Muscle of leg (tissue), 11 donors: ENCODE results near the gene GRAP. TPM values are rescaled to one million over a fixed set of nuclear protein-coding genes. Genes with fewer than 3 reads are reported as not detected.

Experiments used
- DNase-seq: peaks from one replicate; pipeline ENCODE4 v3.0.0; 2013
- H3K27ac ChIP-seq: one replicate; pipeline ENCODE4 v1.5.1; 2013; ENCODE audit warnings: mild to moderate bottlenecking, low read length, control low read depth
- H3K27me3 ChIP-seq: one replicate; pipeline ENCODE4 v1.6.1; 2013; ENCODE audit warnings: low read length; ENCODE audit not compliant: control insufficient read depth, insufficient read depth
- H3K36me3 ChIP-seq: one replicate; pipeline ENCODE4 v1.6.1; 2013; ENCODE audit warnings: low read length; ENCODE audit not compliant: control insufficient read depth, insufficient read depth
- H3K4me1 ChIP-seq: one replicate; pipeline ENCODE4 v1.6.1; 2013; ENCODE audit warnings: low read length; ENCODE audit not compliant: control insufficient read depth, insufficient read depth
- H3K4me3 ChIP-seq: one replicate; pipeline ENCODE4 v1.5.1; 2013; ENCODE audit warnings: low read length, control low read depth
- H3K9me3 ChIP-seq: replicated peaks from 2 replicates; pipeline ENCODE4 v1.6.1; 2013; ENCODE audit warnings: low read depth, low read length; ENCODE audit not compliant: control insufficient read depth
- WGBS: methylation state at CpG from one replicate; pipeline ENCODE4 v1.1.5; 2013; ENCODE audit warnings: missing lambda C conversion rate; ENCODE audit not compliant: insufficient coverage; 5-methylcytosine and 5-hydroxymethylcytosine counted together
- polyA plus RNA-seq, 8 donors: library from polyadenylated mRNA; unstranded; fragments of 120-200 nt; gene quantifications; one replicate each; pipeline versions ENCODE4 v1.2.1 to v1.2.3, GENCODE V29; 2013; ENCODE audit warnings: inconsistent platforms in 1 of 8, low replicate concordance in 1 of 8; ENCODE audit not compliant: insufficient read length in 8 of 8, insufficient read depth in 1 of 8
- total RNA-seq: library from RNA; stranded (reverse); fragments of 120-200 nt; gene quantifications from one replicate; pipeline ENCODE4 v1.2.4, GENCODE V29; 2013

GRAP gene
- total and polyA plus RNA-seq, 9 donors, result 2.4 to 4.0 (median 3.2) TPM

DNA sequence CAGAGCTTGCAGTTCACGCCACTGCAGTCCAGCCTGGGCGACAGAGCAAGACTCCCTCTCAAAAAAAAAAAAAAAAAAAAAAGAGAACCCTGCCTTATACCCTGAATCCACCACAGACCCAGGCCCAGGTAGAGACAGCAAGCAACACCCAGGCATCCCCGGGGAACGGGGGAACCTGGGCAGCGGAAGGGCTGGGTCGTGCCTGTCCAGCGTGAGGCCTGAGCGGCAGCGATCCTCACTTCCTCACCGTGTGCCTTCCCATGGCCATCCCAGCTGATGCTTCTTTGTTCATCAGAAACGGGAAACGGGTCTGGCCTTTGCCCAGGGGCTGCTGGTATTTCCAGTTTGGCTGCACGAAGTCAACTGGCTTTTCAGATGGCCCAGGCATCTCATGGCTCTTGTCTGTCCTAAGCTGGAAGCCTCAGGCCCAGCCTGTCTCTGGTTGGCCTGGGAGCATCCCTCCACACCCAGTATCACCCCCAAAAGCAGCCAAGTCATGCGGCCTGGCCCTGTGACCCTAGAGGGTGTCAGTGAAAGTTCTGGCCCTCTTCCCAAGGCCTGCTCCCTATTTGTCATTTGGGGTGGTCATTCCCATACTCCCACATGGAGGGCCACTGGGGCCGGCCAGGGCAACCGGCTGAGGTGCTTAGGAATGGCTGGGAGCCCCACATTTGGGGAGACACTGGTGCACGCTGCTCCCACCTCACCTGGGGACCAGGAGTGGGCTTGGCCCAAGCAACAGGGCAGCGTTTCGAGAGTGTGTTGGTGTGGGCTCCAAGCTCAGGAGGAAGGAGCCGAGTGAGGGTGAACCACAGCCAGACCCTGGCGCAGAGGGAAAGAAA is 62.3 kb downstream of the GRAP start:
- 90% methylated on average over 19 of the region's 21 CpGs for WGBS
- no peak overlapping the region for H3K27ac ChIP-seq
- peaks cover 6% of the 10 kb centered on the region for H3K4me1 ChIP-seq
- no peaks in the 10 kb centered on the region for H3K36me3 ChIP-seq
- DNase-seq, result no peak
- no peak overlapping the region for H3K4me3 ChIP-seq
- H3K27me3 ChIP-seq, result no peaks in the 10 kb centered on the region
- no peaks in the 10 kb centered on the region for H3K9me3 ChIP-seq

DNA sequence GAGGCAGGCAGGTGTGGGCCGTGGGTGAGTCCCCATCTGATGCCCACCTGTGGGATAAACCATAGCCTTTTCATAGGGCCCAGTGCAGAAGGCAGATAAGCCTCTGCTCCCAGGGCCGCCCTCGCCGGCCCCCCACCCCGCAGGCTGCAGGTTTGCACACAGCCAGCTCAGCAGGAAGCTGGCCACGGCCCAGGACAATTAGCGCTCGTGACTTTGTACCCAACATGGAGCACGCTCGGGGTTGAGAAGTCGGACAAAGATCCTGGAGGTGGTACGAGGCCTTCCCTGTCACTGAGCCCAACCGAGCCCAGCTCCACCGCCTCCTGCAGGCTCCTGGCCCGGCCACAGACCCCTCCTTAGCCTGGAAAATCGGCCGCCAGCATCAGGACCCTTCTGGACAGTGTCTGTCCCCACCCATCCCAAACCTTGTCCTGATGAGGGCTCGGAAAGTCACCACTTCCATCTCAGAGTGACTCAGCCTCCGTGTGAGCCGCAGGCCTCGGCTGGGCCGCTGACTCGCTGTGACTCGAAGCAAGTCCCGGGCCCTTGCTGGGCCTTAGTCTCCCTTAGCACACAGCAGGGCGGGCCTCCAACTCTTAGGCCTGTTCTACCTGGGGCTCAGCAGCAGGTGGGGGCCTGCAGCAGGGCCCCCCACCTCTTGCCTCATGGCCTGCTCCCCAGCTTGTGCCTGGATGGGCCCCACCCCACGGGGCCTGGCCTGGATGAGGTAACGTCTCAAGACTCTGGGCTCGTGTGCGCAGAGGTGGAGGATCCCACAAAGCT is 64.9 kb downstream of the GRAP start:
- H3K4me3 ChIP-seq, result no peak overlapping the region
- H3K9me3 ChIP-seq, result no peaks in the 10 kb centered on the region

DNA sequence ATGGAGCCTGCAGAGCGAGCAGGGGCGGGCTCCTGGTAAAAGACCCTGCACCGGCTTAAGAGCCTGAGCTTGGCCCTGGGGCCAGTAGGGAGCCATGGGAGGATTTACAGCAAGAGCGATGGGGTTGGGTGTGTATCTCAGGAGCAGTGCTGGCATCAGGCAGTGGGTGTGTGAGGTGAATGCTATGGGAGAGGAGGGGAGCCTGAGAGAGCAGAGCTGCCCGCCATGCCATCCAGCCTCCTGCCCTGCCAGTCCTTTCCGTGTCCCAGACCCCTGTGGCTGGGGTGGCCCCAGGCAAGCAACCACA is 65.5 kb downstream of the GRAP start:
- no peak for DNase-seq

More for the DNA sequence above, 64.9 kb downstream of the GRAP start:
- Histone ChIP-seq H3K27ac (no peak overlapping the region), H3K36me3 (no peaks in the 10 kb centered on the region), H3K27me3 (no peaks in the 10 kb centered on the region), H3K4me1 (peaks cover 6% of the 10 kb centered on the region)
- WGBS, result 63% methylated on average over 28 of the region's 30 CpGs
- peak; percentile 18 for DNase-seq

DNA sequence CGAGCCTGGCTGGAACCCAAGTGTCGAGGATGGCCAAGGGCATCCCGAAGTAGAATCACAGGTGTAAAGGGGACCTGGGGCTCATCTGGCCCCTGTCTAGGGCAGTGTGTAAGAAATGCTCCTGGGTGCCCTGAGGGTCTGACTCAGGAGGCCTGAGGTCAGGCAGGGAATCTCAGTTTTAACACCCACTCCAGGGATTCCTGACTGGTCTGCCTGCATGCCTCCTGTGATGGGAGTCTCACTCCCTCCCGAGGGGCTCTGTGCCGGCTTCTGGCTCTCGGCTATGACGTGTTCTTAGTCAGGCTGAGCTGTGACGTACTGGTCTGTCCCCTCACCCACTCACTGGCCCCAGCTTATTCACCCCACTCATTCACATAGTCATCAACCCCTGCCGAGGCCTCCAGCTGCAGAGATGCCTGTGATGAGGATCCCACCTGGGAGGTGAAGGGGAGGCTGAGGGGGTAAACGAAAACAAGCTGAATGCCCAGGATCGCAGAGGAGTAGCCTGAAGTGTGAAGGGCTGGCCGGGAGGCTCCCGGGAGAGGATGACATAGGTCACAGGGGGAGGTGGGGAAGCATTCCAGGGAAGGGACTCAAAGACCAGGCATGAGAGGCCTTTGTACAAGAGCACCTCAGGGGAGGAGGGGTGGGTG is 65.9 kb downstream of the GRAP start:
- 50% methylated on average over 9 of the region's 13 CpGs for WGBS
- Histone ChIP-seq H3K9me3 (no peaks in the 10 kb centered on the region), H3K4me3 (no peak overlapping the region), H3K4me1 (peaks cover 6% of the 10 kb centered on the region), H3K36me3 (no peaks in the 10 kb centered on the region), H3K27ac (no peak overlapping the region), H3K27me3 (no peaks in the 10 kb centered on the region)
- DNase-seq, result no peak

More for the DNA sequence above, 65.5 kb downstream of the GRAP start:
- H3K4me3 ChIP-seq, result no peak overlapping the region
- H3K27ac ChIP-seq, result no peak overlapping the region
- H3K27me3 ChIP-seq, result no peaks in the 10 kb centered on the region
- no peaks in the 10 kb centered on the region for H3K9me3 ChIP-seq
- WGBS, result 65% methylated on average over 6 of the region's 6 CpGs
- no peaks in the 10 kb centered on the region for H3K36me3 ChIP-seq
- peaks cover 6% of the 10 kb centered on the region for H3K4me1 ChIP-seq

DNA sequence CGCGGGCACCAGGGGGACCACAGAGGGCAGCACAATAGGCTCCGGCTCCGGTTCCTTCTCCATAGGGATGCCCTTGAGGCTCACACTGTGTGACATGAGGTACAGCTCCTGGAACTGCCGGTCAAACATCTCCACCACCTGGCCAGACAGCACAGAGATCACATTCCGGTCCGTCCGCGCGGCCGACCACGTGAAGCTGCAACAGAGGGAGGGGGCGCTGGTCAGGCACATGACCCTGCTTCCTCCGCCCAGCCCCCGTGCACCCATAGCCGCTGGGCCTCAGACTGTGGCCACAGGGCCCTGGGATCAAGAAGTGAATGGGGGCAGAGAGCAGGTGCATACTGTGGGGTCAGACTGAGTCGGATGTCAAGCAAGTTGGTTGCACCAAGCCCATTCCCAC is 68.1 kb downstream of the GRAP start:
- no peak overlapping the region for H3K27ac ChIP-seq
- no peak for DNase-seq
- H3K4me3 ChIP-seq, result no peak overlapping the region
- no peaks in the 10 kb centered on the region for H3K9me3 ChIP-seq
- no peaks in the 10 kb centered on the region for H3K36me3 ChIP-seq
- no peaks in the 10 kb centered on the region for H3K27me3 ChIP-seq
- H3K4me1 ChIP-seq, result peaks cover 6% of the 10 kb centered on the region
- 77% methylated on average over 10 of the region's 17 CpGs for WGBS

DNA sequence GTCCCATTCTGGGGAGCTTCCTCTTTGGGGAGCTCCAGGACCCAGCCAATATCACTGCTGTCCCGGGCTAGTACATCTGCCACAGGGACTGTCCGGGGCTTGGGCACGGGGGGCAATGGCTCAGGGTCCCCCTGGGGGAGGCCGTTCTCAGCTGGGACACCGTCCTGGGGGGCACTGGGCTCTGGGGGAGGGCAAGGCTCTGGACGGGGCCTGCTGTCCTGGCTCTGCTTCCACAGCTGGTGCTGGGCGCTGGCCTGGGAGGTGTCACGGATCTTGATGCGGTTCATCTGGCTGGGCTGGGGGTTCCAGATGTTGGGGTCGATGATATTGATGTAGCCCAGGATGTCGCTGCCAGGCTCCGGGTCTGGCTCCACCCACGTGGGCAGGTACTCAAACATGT is 68.7 kb downstream of the GRAP start:
- DNase-seq, result no peak
- no peaks in the 10 kb centered on the region for H3K27me3 ChIP-seq
- peaks cover 6% of the 10 kb centered on the region for H3K4me1 ChIP-seq
- no peaks in the 10 kb centered on the region for H3K9me3 ChIP-seq
- H3K4me3 ChIP-seq, result no peak overlapping the region
- 82% methylated on average over 13 of the region's 13 CpGs for WGBS
- H3K27ac ChIP-seq, result no peak overlapping the region
- no peaks in the 10 kb centered on the region for H3K36me3 ChIP-seq

DNA sequence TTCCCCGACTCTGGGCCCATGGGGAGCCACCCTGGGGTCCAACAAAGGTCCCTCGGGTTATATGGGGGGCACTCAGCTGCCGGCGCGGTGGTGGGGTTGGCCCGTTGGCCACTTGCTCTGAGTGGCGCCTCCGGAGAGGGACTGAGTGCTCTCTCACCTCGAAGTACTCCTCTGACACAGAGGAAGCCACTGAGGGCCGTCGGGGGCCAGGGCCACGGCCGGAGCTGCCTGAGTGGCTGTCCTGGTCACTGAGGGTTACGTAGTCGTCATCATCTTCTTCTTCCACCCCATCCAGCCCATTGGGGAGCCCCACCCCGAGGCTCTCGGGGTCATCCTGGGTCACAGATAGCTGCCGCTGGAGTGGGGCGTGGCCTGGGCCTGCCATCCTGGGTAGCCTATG is 69.1 kb downstream of the GRAP start:
- Histone ChIP-seq H3K27ac (no peak overlapping the region), H3K4me1 (peaks cover 6% of the 10 kb centered on the region), H3K27me3 (no peaks in the 10 kb centered on the region), H3K36me3 (no peaks in the 10 kb centered on the region), H3K4me3 (no peak overlapping the region), H3K9me3 (no peaks in the 10 kb centered on the region)
- DNase-seq, result no peak
- 83% methylated on average over 18 of the region's 19 CpGs for WGBS

DNA sequence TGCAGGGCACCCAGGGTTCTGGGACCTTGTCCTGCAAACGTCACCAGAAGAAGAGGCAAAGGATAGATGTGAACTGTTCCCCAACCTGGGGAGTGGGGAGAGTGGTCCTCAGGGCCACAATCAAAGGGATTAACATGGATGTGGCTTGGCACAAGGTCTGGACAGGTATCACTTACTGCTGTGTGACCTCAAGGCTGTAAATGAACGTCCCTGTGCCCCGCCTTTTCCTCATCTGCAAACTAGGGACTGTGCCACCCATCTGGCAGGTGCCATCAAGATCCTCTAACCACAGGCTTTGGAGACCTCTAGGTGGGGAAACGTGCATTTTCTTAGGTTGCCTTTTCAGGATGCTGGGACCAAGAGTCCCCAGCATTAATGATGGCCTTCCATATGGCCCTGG is 69.7 kb downstream of the GRAP start:
- no peak overlapping the region for H3K4me3 ChIP-seq
- DNase-seq, result no peak
- no peaks in the 10 kb centered on the region for H3K27me3 ChIP-seq
- no peak overlapping the region for H3K27ac ChIP-seq
- no peaks in the 10 kb centered on the region for H3K9me3 ChIP-seq
- H3K36me3 ChIP-seq, result no peaks in the 10 kb centered on the region
- peaks cover 6% of the 10 kb centered on the region for H3K4me1 ChIP-seq
- WGBS, result 85% methylated on average over 3 of the region's 4 CpGs

DNA sequence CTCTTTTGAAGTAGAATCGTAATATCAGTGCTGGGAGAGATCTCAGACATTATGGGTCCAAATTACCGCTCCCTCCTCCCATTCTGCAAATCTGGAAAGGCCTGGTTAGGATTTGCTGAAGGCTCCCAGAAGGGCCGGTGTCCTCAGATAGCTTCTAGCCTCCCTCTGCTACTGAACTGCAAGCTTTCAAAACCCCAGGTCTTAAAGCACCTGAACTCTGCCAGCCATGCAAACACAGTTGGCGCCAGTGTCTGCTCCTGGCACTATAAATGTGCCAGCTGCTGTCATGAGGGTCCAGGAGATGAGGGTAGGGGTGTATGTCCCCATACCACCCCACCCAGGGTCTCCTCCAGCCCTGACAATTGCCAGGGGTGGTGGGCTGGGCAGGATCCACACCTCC is 70.6 kb downstream of the GRAP start:
- H3K27ac ChIP-seq, result no peak overlapping the region
- WGBS, result 100% methylated on average over 1 of the region's 4 CpGs
- H3K9me3 ChIP-seq, result no peaks in the 10 kb centered on the region
- H3K4me1 ChIP-seq, result peaks cover 4% of the 10 kb centered on the region
- no peaks in the 10 kb centered on the region for H3K36me3 ChIP-seq
- no peak overlapping the region for H3K4me3 ChIP-seq
- no peaks in the 10 kb centered on the region for H3K27me3 ChIP-seq
- DNase-seq, result no peak

DNA sequence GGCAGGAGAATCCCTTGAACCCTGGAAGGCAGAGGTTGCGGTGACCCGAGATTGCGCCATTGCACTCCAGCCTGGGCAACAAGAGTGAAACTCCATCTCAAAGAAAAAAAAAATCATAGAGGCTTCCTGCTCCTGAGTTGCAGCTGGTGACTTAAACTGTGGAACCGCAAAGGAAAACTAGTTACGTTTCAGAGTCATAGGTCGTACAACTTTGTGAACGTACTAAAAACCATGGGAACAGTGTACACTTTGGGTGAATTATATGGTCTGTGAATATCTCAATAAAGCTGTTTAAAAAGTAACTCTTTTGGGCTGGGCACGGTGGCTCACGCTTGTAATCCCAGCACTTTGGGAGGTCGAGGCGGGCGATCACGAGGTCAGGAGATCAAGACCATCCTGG is 71.2 kb downstream of the GRAP start:
- Histone ChIP-seq H3K27me3 (no peaks in the 10 kb centered on the region), H3K4me1 (no peaks in the 10 kb centered on the region), H3K36me3 (no peaks in the 10 kb centered on the region), H3K9me3 (no peaks in the 10 kb centered on the region), H3K4me3 (no peak overlapping the region), H3K27ac (no peak overlapping the region)
- DNase-seq, result no peak
- WGBS, result 85% methylated on average over 13 of the region's 13 CpGs
